GM19324 (cell line): ENCODE measurements around the gene ZP2.
"Not testable (repeated sequence)": the region's sequence is repeated elsewhere in the genome, so short reads cannot be mapped to it uniquely, and the experiment has no call there.

Experiments used
- ATAC-seq: cut with Tn5 transposase; IDR thresholded peaks from one replicate; pipeline ENCODE4 v1.9.1; 2021; ENCODE audit warnings: mild to moderate bottlenecking, moderate library complexity; ENCODE audit not compliant: unreplicated experiment, low FRiP score

Gene ZP2

DNA sequence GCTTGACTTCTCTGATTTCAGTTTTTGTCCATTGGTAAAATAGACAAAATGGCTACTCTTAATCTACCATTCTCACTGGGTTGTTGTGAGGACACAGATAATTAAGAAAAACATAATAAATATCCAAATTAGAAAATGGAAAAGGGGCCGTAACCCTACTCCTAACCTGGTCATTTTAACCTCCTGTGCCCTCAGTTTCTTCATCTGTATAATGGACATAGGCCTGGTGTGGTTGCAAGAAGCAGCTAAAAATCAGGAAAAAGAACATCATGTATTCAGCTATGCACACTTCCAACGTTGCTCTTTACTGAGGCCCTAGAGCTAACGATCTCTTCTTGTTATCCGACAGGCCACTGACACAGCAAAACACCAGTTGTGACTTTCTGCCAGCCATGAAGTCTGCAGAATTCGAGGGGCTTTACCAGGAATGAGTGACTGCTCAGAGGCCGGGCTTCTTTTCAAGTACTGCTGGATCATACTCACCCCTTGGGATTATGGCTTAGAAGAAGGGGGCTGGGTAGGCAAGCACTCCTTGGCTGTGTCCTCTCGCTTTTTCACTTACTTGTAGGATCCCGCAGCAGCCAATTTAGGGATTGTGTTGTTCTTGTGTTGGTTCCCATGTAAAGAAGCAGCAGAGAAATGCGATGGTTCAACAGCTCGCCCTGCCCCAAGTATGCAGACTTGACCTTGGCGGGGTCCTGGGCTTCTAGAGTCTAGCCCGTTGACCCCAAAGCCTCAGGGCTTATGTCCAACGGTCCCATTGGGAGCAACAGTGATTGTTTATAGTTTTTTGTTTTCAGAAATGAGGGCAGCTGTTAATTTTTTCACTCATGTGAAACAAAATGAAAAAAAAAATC, 32.0 kb downstream of the ZP2 start:
- no peak for ATAC-seq

- ATAC-seq, result no peak
Observed at GRCh38 chr16:21175397-21175796, 36.0 kb downstream of the ZP2 start.

GRCh38 chr16:21172650-21173049, 38.7 kb downstream of the ZP2 start:
- ATAC-seq, result no peak

GRCh38 chr16:21170116-21170515, 41.3 kb downstream of the ZP2 start:
- ATAC-seq, result not testable (repeated sequence)

DNA sequence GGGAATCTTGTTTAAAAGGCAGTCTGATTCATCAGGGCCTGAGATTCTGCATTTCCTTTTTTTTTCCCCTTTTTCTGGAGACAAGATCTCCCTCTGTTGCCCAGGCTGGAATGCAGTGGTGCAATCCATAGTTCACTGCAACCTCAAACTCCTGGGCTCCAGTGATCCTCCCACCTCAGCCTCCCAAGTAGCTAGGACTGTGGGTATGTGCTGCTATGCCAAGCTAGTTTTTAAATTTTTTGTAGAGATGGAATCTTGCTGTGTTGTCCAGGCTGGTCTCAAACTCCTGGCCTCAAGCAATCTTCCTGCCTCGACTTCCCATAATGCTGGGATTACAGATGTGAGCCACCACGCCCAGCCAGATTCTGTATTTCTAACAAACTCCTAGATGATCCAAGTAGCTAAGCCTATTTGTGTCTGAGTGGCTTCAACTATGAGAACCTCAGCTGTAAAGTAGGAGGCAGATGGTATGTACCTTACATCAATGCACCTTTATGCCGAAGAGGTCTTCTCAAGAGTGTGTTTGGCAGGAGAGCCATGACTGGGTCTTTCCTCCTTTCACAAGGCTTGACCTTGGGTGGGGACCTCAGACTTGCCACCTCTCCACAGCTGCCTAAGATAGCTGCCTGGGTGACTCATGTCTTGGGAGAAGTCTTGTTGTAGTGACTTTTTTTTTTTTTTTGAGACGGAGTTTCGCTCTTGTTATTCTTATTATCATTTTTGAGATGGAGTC, 42.0 kb downstream of the ZP2 start:
- ATAC-seq, result no peak

GRCh38 chr16:21167929-21168602, 43.3 kb downstream of the ZP2 start:
- ATAC-seq, result no peak

GRCh38 chr16:21167360-21167759, 44.0 kb downstream of the ZP2 start:
- ATAC-seq, result no peak

GRCh38 chr16:21166561-21166961, 44.8 kb downstream of the ZP2 start:
- no peak for ATAC-seq

GRCh38 chr16:21164521-21165168, 46.7 kb downstream of the ZP2 start:
- ATAC-seq, result no peak

DNA sequence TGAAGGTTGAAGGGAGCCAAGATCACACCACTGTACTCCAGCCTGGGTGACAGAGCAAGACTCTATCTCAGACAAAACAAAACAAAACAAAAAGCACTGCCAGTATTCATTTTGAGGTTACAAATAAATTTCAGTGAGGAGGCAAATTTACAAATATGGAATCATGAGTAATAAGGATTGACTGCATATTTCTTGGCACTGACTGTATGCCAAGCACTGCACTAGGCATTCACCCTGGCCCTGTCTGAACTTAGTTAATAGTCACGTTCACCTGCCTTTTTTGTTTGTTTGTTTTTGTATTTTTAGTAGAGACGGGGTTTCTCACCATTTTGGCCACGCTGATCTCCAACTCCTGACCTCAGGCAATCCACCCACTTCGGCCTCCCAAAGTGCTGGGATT, 47.8 kb downstream of the ZP2 start:
- ATAC-seq, result no peak

DNA sequence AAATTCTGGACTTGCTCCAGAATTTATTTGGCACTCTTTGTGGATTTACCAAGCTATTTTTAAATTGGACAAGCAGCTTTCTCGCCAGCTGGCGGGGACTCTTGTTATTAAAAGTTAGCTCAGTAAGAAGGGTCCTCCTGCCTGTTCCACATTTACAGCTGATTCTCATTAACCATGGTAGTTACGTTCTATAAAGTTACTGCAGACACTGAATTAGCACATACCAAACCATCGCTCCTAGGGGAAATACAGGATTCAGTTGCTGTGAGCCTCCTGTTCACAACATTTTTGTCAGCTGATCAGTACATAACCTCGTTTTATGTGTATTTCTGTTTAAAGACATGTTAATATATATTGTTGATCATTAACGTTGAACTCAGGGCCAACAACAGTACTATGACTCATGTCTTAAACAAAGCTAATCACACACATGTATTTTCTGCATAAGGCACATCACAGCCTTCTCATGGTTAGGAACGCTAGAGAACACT, 48.7 kb downstream of the ZP2 start:
- ATAC-seq, result no peak

GRCh38 chr16:21161211-21161610, 50.2 kb downstream of the ZP2 start:
- no peak for ATAC-seq

- no peak for ATAC-seq
Observed at GRCh38 chr16:21160276-21160675, 51.1 kb downstream of the ZP2 start.

DNA sequence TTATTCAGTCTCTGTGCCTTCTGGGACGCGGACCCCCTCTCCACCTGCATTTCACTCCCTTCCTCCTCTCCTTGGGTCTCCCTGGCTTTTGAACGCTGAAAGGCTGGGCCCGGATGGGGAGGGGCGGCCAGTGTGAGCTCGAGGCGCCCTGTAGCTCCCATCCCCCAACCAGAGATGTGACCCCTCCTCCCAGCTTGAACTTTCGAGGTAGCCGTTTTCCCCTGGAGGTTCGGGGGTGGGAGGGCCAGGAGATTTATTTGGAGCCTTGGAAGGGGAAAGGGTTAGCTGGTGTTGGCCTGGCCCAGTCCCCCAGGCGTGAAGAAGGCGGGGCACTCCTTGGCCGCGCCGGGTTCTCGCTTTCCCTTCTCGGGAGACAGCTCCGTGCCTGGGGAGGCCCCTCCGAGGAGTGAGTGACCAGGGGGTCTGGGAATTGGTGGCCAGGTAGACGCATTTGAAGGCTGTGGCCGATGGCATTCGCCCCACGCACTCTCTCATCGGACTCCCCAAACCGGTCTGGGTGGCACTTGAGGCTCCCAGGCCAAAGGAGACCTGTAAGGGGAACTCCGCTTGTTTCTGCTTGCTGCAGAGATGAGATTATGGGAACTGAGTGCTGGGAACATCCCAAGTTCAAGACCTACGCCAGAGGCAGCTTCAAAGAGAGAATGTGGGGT, 52.0 kb downstream of the ZP2 start:
- ATAC-seq, result no peak

- peak; percentile 92 for ATAC-seq
Observed at GRCh38 chr16:21158208-21159110, 52.9 kb downstream of the ZP2 start, which contains the start of gene LDAF1. TSS of gene LDAF1 (plus strand) at chr16:21158674. CDS start at chr16:21161183, 2,509 bp downstream.

DNA sequence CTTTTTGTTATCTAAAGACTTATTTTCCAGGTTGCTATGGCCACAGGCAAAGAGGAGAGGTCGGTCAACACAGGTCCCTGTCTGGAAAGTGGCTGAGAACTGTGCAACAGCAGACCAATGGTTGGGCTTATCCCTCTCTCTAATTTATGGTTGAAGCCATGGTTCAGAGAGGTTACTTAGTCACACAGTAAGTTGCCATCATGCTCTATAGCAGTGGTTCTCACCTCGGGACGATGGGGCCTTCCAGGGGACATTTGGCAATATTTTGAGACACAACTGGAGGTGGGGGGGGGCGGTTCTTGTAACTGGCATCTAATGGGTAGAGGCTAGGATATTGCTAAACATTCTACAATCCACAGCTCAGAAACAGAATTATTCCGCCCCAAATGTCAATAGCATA, 53.7 kb downstream of the ZP2 start:
- no peak for ATAC-seq

- no peak for ATAC-seq
Observed at GRCh38 chr16:21156767-21157467, 54.5 kb downstream of the ZP2 start.

- ATAC-seq, result not testable (repeated sequence)
Observed at GRCh38 chr16:21156011-21156410, 55.4 kb downstream of the ZP2 start.
